KBM-7 (cell line): ENCODE data around the gene BAAT.
A peak's percentile ranks its signal among the peaks of the same experiment; 100 is the strongest.

Experiments used
- DNase-seq: peaks from one replicate; pipeline ENCODE4 v3.0.0-alpha.2; 2015
- in situ Hi-C: fragments of 300-500 bp; cut with MboI; formaldehyde crosslinking; loops from 2 replicates; pipeline ENCODE4 v1.14.3; 2020; ENCODE audit warnings: low sequenced_read_pairs, low pct_unique_long_range_greater_than_20kb, mixed read lengths

Gene BAAT

DNA sequence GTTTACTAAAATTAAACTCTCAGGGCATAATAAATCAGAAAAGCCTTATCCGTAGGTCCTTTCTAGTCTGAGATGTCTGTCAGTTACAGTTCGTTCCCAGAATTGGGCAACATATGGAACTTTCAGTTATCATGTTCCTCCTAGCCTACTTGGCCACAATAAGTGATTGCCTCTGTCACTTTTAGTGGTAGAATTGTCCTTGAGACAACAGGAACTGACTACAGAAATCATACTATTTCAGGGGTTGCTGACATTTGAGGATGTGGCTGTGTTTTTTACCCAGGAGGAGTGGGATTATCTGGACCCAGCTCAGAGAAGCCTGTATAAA is 14.8 kb upstream of the BAAT start:
- DNase-seq, result peak; percentile 36
- in situ Hi-C loops, result no loop called here

DNA sequence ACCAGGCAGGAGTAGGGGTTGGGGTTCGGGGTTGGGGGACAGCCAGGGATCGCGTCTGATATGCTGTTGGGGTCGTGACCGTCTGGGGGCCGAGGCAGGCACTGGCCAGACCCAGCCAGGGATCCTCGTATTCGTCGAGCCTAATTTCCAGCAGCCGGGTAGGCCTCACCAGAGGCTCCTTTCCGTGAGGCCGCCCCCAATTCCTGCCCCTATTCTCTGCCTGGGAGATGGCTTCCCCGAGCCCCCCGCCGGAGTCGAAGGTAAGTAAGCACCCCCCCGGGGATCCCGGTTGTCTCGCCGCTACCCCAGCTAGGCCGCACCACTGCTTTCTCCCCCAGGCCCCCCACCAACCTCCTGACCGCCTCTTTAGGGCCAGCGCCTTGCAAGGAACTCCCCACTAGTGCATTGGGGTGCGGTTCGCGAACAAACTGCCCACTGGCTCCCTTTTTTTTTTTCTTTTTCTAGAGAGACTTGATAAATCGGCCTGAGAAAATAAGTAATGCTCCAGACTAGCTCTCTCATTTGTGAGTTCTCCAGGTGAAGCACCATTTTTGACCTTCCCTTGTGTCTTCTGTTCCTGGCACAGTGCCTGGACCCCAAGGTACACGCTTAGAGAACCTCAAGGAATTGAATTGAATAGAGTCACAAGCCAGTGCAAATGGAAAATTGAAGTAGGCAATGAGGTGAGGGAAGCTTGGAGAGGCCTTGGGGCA is 14.3 kb upstream of the BAAT start:
- in situ Hi-C loops, result no loop called here
- no peak for DNase-seq

DNA sequence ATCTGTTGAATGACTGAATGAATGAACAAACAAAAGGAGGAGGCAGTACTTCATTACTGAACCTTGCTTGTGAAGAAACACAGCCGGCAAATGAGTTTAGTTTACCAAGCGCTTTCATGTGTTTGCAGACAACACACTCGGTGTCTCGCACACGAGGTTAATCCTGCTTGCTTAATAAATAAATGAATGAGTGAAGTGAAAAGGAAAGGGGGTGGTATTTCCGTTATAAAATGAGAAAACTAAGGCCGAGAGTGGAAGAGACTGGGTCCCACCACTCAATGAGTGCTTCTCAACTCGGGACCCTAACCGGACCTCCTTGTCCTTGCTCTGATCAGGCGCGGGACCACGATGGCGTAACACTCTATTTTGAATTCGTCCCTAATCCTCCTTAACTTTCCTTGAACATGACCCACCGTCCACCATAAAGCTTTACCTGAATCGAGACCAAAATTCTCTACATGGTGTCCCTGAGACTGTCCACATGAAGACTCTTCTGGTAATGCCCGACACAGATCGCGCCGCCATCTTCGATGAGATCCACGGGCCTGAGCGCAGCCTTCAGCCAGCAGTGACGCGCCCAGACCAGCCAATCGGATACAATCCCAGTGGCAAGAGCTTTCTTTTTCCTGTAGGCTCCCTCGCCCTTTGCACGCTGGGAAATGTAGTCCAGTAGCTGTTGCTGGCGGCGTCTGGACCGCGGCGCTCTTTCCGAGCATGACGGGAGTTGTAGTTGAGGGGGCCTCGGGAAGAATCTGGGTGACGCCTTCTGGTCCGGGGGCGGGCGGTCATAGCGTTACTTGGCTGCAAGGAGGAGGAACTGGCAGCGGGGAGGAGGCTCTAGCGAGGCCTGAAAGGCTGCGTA is 13.5 kb upstream of the BAAT start, which contains the start of the genes MRPL50 and ZNF189:
TSS of gene MRPL50 (minus strand) at position 551 of the 862 bp plus-strand sequence. CDS start at position 525, 26 bp downstream.
TSS of gene ZNF189 (plus strand) at position 784 of the 862 bp plus-strand sequence. CDS start 306 bp downstream, outside the sequence.
- peak; percentile 99 for DNase-seq
- in situ Hi-C loops, result no loop called here

DNA sequence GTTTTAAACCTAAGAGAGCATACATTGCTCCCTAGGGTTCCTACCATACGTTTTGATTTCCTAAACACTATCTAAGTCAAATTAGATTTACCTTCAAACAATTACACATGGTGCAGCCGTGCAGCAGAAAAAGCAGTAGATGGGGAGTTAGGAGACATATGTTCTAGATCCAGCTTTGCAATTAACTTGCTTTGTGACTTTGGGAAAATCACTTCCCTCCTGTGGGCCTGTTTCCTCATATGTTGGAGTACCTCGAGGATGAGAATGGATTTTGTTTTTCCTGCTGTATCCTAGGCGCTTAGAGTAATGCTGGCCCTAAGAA is 12.9 kb upstream of the BAAT start:
- in situ Hi-C loops, result no loop called here
- no peak for DNase-seq

DNA sequence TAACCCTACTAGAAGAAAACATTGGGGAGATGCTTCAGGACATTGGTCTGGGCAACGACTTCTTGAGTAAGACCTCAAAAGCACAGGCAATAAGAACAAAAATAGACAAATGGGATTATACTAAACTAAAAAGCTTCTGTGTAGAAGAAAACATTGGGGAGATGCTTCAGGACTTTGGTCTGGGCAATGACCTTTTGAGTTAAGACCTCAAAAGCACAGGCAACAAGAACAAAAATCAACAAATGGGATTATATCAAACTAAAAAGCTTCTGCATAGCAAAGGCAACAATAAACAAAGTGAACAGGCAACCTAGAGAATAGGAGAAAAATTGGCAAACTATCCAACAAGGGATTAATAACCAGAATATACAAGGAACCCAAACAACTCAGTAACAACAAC is 9.9 kb upstream of the BAAT start:
- no peak for DNase-seq
- in situ Hi-C loops, result no loop called here

DNA sequence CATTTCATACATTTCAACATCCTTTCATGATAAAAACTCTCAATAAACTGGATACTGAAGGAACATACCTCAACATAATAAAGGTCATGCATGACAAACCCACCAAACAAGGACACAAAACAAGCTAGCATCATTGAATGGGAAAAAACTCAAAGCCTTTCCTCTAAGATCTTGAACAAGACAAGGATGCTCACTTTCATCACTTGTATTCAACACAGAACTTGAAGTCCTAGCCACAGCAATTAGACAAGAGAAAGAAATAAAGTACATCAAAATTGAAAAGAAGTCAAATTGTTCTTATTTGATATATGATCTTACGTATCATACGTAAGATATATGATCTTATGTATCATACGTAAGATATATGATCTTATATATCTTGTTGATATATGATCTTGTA is 8.3 kb upstream of the BAAT start:
- DNase-seq, result no peak
- in situ Hi-C loops, result no loop called here

DNA sequence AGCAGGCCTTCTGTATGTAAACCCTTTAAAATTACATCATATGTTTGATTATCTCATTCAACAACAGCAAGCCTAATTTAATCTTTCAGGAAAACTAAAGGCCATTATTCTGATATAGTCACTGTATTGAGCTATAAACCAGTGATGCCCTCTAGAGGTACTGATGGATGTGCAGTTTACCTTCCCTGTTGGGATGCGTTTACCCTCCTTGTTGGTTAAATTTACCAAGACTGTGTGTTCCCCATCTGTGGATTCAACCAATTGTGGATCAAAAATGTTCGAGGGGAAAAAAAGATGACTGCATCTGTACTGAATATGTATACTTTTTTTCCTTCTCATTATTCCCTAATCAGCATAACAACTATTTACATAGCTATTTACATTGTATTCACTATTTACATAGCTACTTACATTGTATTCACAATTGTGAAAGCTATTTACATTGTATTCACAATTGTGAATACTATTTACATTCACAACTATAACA is 3.7 kb upstream of the BAAT start:
- in situ Hi-C loops, result no loop called here
- no peak for DNase-seq

DNA sequence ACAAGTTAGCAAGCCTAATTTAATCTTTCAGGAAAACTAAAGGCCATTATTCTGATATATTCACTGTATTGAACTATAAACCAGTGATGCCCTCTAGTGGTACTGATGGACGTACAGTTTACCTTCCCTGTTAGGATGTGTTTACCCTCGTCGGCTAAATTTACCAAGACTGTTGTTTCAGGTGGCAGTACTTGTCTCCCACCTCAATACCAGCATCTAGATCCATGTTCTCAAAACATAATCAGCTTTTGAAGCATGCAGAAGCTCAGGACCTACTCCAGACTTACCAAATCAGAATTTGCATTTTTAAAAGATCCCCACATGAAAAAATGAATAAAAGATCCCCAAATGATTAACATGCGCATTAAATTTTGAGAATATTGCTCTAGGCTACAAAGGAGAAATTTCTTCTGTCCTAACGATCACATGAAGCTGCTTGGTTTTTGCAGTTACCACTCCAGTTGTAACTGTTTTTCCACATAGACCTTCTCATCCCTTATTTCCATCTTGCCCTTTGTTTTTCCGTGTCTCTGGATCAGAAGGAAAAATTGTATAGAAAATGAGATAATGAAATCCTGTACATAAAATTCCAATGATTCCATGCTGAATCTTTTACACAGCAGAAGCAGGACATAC is 3.2 kb upstream of the BAAT start:
- in situ Hi-C loops, result no loop called here
- DNase-seq, result peak; percentile 40

DNA sequence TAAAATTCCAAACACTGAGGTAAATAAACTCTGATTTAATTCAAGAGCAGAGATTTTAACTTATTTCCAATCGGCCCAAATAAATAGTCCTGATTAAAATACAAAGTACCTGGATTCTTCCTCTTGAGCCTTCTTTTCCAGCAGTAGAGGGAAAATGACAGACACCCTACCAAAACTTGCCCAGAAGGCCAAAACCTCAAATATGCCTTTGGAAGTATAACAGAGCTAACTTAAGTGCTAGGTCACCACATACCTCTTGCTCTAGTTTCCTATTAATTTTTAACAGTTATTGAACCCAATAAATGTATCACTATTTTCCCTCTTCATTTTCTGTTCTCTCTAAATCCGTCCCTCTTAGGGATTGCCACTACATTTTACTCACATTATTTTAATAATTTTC is 1.4 kb downstream of the BAAT start:
- no peak for DNase-seq
- in situ Hi-C loops, result no loop called here

DNA sequence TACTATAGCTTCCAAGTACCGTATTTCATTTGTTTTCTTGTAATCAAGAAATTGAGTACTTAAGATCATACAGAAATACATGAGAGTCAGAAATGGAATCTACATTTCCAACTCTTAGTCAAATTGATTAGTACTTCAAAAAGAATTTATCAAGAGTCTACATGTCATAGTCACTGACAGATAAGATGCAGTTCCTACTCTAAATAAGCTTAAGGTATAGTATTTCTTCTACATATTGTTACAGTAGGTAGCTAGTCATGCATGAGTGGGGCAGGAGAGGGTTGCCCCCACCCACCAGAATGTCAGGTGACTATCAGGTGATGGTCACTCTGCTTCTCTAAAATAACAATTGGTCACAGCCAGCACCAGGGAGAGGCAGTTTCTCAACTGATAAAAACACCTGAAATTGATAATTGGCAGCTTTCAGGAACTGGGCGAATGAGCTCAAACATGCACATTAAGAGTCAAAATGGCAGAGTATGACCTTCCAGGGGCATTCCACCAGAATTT is 2.9 kb downstream of the BAAT start:
- in situ Hi-C loops, result no loop called here
- no peak for DNase-seq

DNA sequence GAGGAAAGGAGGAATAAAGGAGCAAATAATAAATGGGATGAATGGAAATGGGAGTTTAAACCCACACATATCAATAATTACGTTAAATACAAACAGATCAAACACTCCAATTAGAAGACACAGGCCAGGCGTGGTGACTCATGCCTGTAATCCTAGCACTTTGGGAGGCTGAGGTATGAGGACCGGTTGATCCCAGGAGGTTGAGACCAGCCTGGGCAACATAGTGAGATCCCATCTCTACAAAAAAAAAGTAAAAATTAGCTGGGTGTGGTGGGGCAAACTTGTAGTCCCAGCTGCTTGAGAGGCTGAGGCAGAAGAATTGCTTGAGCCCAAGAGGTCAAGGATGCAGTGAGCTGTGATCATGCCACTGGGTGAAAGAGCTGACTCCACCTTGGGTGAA is 3.7 kb downstream of the BAAT start:
- no peak for DNase-seq
- in situ Hi-C loops, result no loop called here

DNA sequence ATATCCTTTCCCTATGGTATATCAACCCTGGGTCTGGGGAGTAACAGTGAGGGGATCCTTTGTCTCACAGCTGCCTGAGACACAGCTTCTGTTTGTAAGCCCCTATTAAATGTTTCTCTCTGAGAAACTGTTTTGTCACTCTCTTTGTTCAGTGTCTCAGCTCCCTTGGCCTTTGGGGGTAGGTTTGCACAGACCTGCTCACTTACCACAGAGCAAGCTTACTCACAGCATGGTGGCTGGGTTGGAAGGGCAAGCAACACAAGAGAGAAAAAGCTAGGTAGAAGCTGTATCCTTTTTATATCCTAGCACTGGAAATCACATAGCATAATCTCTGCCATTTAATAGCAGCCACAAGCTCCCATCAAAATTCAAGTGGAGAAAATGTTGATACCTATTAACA is 4.5 kb downstream of the BAAT start:
- in situ Hi-C loops, result no loop called here
- no peak for DNase-seq

DNA sequence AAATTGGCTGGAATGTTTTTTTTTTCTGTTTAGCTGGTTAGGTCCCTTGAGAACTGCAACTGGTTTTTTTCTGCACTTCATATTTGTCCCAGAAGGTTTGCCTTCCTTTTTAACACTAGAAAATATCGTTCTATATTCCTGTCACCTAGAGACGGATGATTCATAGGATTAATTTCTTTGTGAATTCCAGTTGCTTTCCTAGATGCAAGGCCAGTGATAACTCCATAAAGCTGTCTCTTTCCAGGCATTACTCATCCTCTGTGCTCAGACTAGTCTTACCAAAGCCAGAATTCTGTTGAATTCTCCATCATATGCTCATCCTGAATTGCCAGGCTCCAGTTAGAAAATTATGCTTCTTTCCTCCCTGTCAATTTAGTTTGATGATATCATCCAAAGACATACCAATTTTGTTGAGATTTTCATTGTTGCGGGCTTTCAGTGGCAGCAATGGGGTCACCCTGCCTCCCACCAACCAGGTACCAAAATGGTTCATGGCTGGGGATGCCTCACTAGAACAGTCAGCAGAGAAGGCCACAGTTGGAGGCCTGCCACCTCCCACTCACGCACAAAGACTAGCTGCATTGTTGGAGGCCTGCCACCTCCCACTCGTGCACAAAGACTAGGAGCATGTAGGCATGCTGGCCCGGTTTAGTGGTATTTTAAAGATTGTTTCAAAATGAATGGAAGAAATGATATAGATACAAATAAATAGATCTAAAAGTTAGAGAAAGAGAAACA is 8.5 kb downstream of the BAAT start:
- in situ Hi-C loops, result no loop called here
- no peak for DNase-seq

DNA sequence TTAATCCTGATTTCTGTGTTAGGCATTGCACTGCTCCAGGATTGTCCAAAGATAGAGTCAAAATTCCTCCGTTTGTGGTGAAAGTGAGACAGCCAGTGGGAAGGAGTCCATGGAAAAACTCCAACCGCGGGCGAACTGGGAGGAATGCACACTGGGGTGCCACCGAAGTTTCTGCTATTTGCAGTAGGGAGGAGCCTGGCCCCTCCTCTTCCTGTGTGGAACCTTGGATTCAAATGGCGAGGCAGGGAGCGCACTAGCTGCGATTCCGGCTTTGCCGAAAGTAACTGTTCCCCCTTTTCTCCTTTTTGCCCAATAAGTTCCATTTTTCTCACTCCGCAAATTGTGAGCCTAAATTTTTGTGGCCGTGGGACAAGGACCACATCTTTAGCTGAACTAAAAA is 9.3 kb downstream of the BAAT start:
- no peak for DNase-seq
- in situ Hi-C loops, result no loop called here

DNA sequence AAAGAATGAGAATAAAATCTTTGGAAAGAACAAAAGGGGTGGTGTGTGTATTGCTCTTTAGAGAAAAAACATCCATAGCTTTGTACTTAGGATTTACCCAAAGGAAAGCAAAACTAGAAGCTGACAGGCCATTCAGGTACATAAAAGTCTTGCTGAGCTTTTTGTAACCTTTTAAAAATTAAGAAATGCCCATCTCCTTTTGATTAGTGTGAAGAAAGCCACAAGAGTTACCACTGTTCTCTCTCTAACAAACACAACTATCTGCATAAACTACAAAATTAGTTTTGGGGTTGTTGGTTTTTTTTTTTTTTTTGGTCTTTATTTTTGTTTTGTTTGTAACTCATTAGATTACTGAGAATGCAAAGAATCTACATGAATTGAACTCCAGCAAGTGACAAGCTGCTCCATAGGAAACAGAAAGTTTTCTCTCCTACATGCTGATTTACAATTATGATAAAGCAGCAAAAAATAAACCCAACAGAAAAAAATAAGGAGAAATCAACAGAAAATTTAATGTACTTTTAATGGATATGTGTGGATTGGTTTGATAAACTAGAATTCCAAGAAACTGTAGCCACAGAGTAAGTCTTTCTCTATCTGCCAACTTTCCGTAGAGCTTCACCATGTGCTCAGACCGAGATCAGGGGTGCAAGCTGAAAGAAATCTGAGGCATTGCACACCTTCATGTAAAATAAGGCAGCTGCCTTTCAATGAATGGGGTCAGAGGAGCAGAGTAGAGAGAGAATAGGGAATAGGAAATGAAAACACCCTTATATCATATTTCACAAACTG is 12.3 kb downstream of the BAAT start:
- in situ Hi-C loops, result no loop called here
- no peak for DNase-seq

DNA sequence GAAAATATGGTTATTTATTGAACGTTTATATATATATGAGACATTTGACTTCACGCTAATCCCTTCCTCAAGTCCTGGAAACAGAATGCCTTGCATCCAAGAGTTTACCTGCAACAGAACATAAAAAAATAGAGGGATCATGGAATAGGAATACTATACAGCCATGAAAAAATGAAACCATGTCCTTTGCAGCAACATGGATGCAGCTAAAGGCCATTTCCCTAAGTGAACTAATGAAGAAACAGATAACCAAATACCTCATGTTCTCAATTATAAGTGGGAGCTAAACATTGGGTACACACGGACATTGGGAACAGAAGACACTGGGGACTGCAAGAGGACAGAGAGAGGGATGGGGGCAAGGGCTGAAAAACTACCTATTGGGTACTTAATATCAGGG is 13.0 kb downstream of the BAAT start:
- in situ Hi-C loops, result no loop called here
- DNase-seq, result no peak

DNA sequence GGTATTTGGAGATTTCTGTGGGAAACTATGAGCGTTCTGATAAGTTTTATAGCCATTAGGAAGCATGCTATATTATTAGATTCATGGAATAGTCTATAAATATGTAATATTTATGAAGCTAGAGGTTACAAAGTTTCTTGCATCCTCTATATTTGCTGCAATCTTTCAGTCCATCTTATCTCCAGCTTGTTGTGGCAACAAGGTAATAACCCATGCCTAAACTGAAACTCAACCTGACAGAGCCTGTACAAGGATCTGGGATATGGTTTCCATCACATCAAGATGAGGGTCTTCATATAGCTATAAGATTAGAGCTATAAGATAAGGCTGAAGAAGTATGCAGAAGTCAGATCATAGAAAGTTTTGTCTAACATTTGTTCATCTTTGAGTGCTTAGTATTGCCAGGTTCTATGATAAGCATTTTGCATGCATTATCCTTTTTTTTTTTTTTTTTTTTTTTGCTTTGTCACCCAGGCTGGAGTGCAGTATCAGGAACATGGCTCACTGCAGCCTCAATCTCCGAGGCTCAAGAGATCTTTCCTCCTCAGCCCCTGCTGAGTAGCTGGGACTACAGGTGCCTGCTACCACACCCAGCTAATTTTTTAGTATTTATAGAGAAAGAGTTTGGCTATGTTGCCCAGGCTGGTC is 14.8 kb downstream of the BAAT start:
- in situ Hi-C loops, result no loop called here
- no peak for DNase-seq

DNA sequence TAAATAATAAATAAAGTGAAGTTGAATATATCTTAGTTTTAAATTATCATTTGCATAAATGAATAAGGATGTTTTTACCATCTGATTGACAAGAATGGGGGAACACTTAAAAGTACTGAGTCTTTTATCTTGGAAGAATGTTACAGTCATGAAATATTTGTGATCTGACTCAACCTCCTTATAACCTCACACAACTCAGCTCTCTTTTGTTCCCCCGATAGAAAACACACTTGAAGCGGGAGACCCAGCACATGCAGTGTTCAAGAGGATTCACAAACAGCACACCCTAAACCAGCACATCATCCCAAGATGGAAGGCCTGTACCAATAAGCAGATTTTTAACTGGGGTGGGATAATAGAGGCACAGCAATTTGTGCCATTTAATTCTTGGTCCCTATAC is 15.5 kb downstream of the BAAT start:
- in situ Hi-C loops, result no loop called here
- DNase-seq, result no peak
